Stimulated activated naive CD8-positive, alpha-beta T cell treated with anti-CD3 and anti-CD28 coated beads, Interleukin-15, amount 100 ng/mL, for 72 hours (primary cell): ENCODE measurements around the gene MSANTD2.

Source experiments
- ATAC-seq: fragments of 150-1000 bp; cut with Tn5 transposase; 2 replicates; pipeline ENCODE4 v1.10.0; 2021; ENCODE audit warnings: mild to moderate bottlenecking, moderate library complexity
- DNase-seq, 2 donors: peaks; one replicate each; pipeline ENCODE4 v3.0.0; 2021 to 2022
- H3K27ac Mint-ChIP-seq, 2 donors: one replicate each; pipeline ENCODE4 v1.8.0; 2022; ENCODE audit warnings: mild to moderate bottlenecking in 2 of 2, mixed read lengths in 2 of 2, moderate library complexity in 2 of 2
- H3K27me3 Mint-ChIP-seq: one replicate; pipeline ENCODE4 v1.8.0; 2022; ENCODE audit warnings: mixed read lengths
- H3K4me1 Mint-ChIP-seq: one replicate; pipeline ENCODE4 v1.8.0; 2022; ENCODE audit warnings: mild to moderate bottlenecking, mixed read lengths
- H3K4me3 Mint-ChIP-seq, 2 donors: one replicate each; pipeline ENCODE4 v1.8.0; 2022; ENCODE audit warnings: mild to moderate bottlenecking in 2 of 2, mixed read lengths in 2 of 2, moderate library complexity in 1 of 2
- H3K9me3 Mint-ChIP-seq, 2 donors: one replicate each; pipeline ENCODE4 v1.8.0; 2022; ENCODE audit warnings: mixed read lengths in 2 of 2

Gene MSANTD2

GRCh38 chr11:124717786-124718651 is 82.2 kb downstream of the MSANTD2 start:
- H3K27ac Mint-ChIP-seq: peak overlapping the region; percentile 66 to 68

GRCh38 chr11:124717421-124717785 is 82.8 kb downstream of the MSANTD2 start:
- Mint-ChIP-seq H3K4me1 (peaks cover 22% of the 10 kb centered on the region), H3K27ac (peak overlapping the region in 1 of 2 donors; percentile 68), H3K9me3 (no peaks in the 10 kb centered on the region), H3K4me3 (peak overlapping the region; percentile 68 to 81), H3K27me3 (peaks cover 80% of the 10 kb centered on the region)
- DNase-seq (no peak), ATAC-seq (no peak)

More at GRCh38 chr11:124717786-124718651, 82.2 kb downstream of the MSANTD2 start:
- Mint-ChIP-seq H3K4me3 (peak overlapping the region; percentile 68 to 81), H3K27me3 (peaks cover 86% of the 10 kb centered on the region), H3K9me3 (no peaks in the 10 kb centered on the region), H3K4me1 (peaks cover 25% of the 10 kb centered on the region)
- ATAC-seq (peak; percentile 66), DNase-seq (peak in 1 of 2 donors; percentile 13)

GRCh38 chr11:124716591-124716990 is 83.6 kb downstream of the MSANTD2 start:
- Mint-ChIP-seq H3K9me3 (no peaks in the 10 kb centered on the region), H3K4me1 (peaks cover 14% of the 10 kb centered on the region), H3K27me3 (peaks cover 72% of the 10 kb centered on the region), H3K27ac (no peak overlapping the region), H3K4me3 (no peak overlapping the region)
- no peak for ATAC-seq
- DNase-seq: no peak
